ENCODE results near the gene JAZF1.

Gene JAZF1

DNA sequence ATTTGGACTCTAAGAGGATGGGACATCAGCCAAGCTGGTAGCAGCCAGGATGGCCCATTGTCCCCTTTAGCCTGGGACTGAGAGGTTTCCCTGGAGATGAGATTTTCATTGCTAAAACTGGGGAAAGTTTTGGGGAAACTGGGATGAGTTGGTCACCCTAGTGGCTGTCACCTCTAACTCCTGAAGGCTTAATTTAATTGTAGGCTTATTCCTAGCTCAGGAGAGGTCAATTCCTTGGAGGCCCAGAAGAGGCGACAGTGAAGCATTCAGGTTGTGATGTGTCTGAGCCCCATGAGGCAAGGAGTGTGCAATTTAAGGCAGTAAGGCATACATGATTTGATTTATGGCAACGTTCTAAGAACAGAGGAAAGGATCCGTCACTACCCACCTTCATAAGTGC, 24.9 kb upstream of the JAZF1 start:
- Histone ChIP-seq H3K9me2 (replicated peaks; ENCODE audit: insufficient read depth, low read length) (no peaks in the 10 kb centered on the region), H3K36me3 (ENCODE audit: low read length) (no peaks in the 10 kb centered on the region), H3F3A (ENCODE audit: insufficient read depth) (no peaks in the 10 kb centered on the region), H3K4me2 (ENCODE audit: low read depth, low read length, poor library complexity, severe bottlenecking) (no peak overlapping the region), H4K20me1 (ENCODE audit: low read depth, low read length) (no peaks in the 10 kb centered on the region), H3K27ac (ENCODE audit: low read depth, low read length) (no peak overlapping the region), H3K79me2 (ENCODE audit: insufficient read depth, low read length) (no peaks in the 10 kb centered on the region), H3K9ac (ENCODE audit: low read length) (no peak overlapping the region), H3K27me3 (ENCODE audit: low read length) (no peaks in the 10 kb centered on the region), H3K9me3 (ENCODE audit: insufficient read depth, low read length) (no peaks in the 10 kb centered on the region), H2AFZ (ENCODE audit: low read depth, low read length, severe bottlenecking) (no peak overlapping the region), H3K4me3 (ENCODE audit: insufficient read depth, low read length, poor library complexity, severe bottlenecking) (no peak overlapping the region)
- TF ChIP-seq EZH2phosphoT487 (conservative IDR thresholded peaks at IDR 0.05; ENCODE audit: low read length) (no peak), CTCF (IDR thresholded peaks at IDR 0.05; ENCODE audit: insufficient read depth, low read length, poor library complexity, severe bottlenecking) (no peak)

DNA sequence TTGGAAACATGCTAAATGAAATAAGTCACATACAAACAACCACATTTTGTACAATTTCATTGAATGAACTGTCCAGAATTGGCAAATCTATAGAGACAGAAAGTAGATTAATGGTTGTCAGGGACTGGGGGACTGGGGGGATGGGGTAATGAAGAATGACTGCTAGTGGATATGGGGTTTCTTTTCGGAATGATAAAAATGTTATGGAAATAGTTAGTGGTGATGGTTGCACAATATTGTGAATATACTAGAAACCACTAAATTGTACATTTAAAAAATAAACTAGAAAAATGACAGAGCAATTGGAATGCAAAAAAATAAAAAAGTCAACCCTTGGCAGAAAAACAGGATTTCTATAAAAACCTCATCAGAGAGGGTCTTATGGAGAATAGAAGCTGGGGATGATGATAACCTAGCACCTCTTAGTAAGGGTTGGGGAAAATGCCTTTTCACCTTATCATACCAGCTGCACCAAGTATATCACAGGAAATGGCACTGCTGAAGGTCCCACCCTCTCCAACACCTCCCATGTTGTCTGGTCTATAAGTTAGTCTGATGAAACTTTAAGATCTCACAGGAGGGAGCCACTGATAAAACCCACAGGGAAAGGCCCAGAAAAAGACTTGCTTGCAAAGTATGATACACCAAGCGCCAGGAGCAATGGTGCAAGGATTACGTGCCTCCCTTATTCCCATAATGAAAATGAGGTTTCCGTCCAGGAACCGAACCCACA, 23.1 kb upstream of the JAZF1 start:
- Histone ChIP-seq H3K36me3 (ENCODE audit: low read length) (no peaks in the 10 kb centered on the region), H3K4me2 (ENCODE audit: low read depth, low read length, poor library complexity, severe bottlenecking) (no peak overlapping the region), H3F3A (ENCODE audit: insufficient read depth) (no peaks in the 10 kb centered on the region), H3K9me3 (ENCODE audit: insufficient read depth, low read length) (no peaks in the 10 kb centered on the region), H3K27me3 (ENCODE audit: low read length) (no peaks in the 10 kb centered on the region), H3K9ac (ENCODE audit: low read length) (no peak overlapping the region), H3K9me2 (replicated peaks; ENCODE audit: insufficient read depth, low read length) (no peaks in the 10 kb centered on the region), H3K27ac (ENCODE audit: low read depth, low read length) (no peak overlapping the region), H3K4me3 (ENCODE audit: insufficient read depth, low read length, poor library complexity, severe bottlenecking) (no peak overlapping the region), H4K20me1 (ENCODE audit: low read depth, low read length) (no peaks in the 10 kb centered on the region), H2AFZ (ENCODE audit: low read depth, low read length, severe bottlenecking) (no peak overlapping the region), H3K79me2 (ENCODE audit: insufficient read depth, low read length) (no peaks in the 10 kb centered on the region)
- TF ChIP-seq CTCF (IDR thresholded peaks at IDR 0.05; ENCODE audit: insufficient read depth, low read length, poor library complexity, severe bottlenecking) (no peak), EZH2phosphoT487 (conservative IDR thresholded peaks at IDR 0.05; ENCODE audit: low read length) (no peak)

DNA sequence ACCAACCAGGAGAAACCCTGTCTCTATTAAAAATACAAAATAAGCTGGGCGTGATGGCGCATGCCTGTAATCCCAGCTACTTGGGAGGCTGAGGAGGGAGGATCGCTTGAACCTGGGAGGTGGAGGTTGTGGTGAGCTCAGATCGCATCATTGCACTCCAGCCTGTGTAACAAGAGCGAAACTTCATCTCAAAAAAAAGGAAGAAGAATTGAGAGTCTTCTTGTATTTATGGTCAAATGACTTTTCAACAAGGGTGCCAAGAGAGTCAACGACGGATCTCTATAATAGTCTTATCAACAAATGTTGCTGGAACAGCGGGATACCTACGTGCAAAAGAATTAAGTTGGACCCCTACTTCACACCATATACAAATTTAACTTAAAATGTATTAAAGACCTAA, 21.6 kb upstream of the JAZF1 start:
- Histone ChIP-seq H3K9me2 (replicated peaks; ENCODE audit: insufficient read depth, low read length) (no peaks in the 10 kb centered on the region), H3K9ac (ENCODE audit: low read length) (no peak overlapping the region), H3K27me3 (ENCODE audit: low read length) (no peaks in the 10 kb centered on the region), H2AFZ (ENCODE audit: low read depth, low read length, severe bottlenecking) (no peak overlapping the region), H3K36me3 (ENCODE audit: low read length) (no peaks in the 10 kb centered on the region), H3K79me2 (ENCODE audit: insufficient read depth, low read length) (no peaks in the 10 kb centered on the region), H3K9me3 (ENCODE audit: insufficient read depth, low read length) (no peaks in the 10 kb centered on the region), H3K27ac (ENCODE audit: low read depth, low read length) (no peak overlapping the region), H4K20me1 (ENCODE audit: low read depth, low read length) (no peaks in the 10 kb centered on the region), H3K4me3 (ENCODE audit: insufficient read depth, low read length, poor library complexity, severe bottlenecking) (no peak overlapping the region), H3K4me2 (ENCODE audit: low read depth, low read length, poor library complexity, severe bottlenecking) (no peak overlapping the region), H3F3A (ENCODE audit: insufficient read depth) (no peaks in the 10 kb centered on the region)
- TF ChIP-seq EZH2phosphoT487 (conservative IDR thresholded peaks at IDR 0.05; ENCODE audit: low read length), result no peak
- no peak for TF ChIP-seq CTCF (IDR thresholded peaks at IDR 0.05; ENCODE audit: insufficient read depth, low read length, poor library complexity, severe bottlenecking)

Data from SU-DHL-6 (cell line).